OCI-LY1 (cell line): ENCODE measurements around the gene CYB561A3.

Experiments
- H2AFZ ChIP-seq: fragments of 200-600 bp; sonication (generic), shearing (Covaris generic); 2 replicates; pipeline ENCODE4 v1.6.0; 2014; ENCODE audit warnings: antibody characterized with exemption, mild to moderate bottlenecking, low read length
- H3F3A ChIP-seq: fragments of 200-600 bp; sonication (generic), shearing (Covaris generic); 2 replicates; pipeline ENCODE4 v1.6.0; 2014; ENCODE audit warnings: mild to moderate bottlenecking, antibody characterized with exemption, low read length, moderate library complexity; ENCODE audit not compliant: insufficient read depth
- H3K27ac ChIP-seq: fragments of 200-600 bp; sonication (generic); 2 replicates; pipeline ENCODE4 v1.5.1; 2014; ENCODE audit warnings: low read length, mixed run types, mild to moderate bottlenecking, low read depth; ENCODE audit not compliant: poor library complexity, severe bottlenecking
- H3K27me3 ChIP-seq: fragments of 200-600 bp; sonication (generic); 2 replicates; pipeline ENCODE4 v1.6.0; 2014; ENCODE audit warnings: antibody characterized with exemption, mild to moderate bottlenecking, low read length, moderate library complexity; ENCODE audit not compliant: insufficient read depth
- H3K36me3 ChIP-seq: fragments of 200-600 bp; sonication (generic); 2 replicates; pipeline ENCODE4 v1.6.1; 2014; ENCODE audit warnings: mild to moderate bottlenecking, antibody characterized with exemption, low read length, moderate library complexity, mixed read lengths; ENCODE audit not compliant: insufficient read depth
- H3K4me1 ChIP-seq: fragments of 200-600 bp; sonication (generic); 2 replicates; pipeline ENCODE4 v1.5.1; 2014; ENCODE audit warnings: mild to moderate bottlenecking, low read length, moderate library complexity; ENCODE audit not compliant: insufficient read depth, severe bottlenecking
- H3K4me2 ChIP-seq: fragments of 200-600 bp; sonication (generic), shearing (Covaris generic); 2 replicates; pipeline ENCODE4 v1.6.1; 2014; ENCODE audit warnings: low read length
- H3K4me3 ChIP-seq: fragments of 200-600 bp; sonication (generic); 2 replicates; pipeline ENCODE4 v1.5.1; 2014; ENCODE audit warnings: low read length, low read depth, mild to moderate bottlenecking, mixed read lengths; ENCODE audit not compliant: poor library complexity, severe bottlenecking
- H3K79me2 ChIP-seq: fragments of 200-600 bp; shearing (Covaris generic); 2 replicates; pipeline ENCODE4 v1.6.1; 2016; ENCODE audit warnings: mixed run types, low read length, mixed read lengths; ENCODE audit not compliant: insufficient read depth
- H3K9ac ChIP-seq: fragments of 200-600 bp; sonication (generic), shearing (Covaris generic); 2 replicates; pipeline ENCODE4 v1.6.1; 2014; ENCODE audit warnings: mild to moderate bottlenecking, low read length, mixed read lengths
- H3K9me2 ChIP-seq: fragments of 200-600 bp; sonication (generic), shearing (Covaris generic); 2 replicates; pipeline ENCODE4 v1.6.1; 2014; ENCODE audit warnings: low read depth, mild to moderate bottlenecking, low read length, mixed read lengths
- H3K9me3 ChIP-seq: fragments of 200-600 bp; shearing (Covaris generic); 2 replicates; pipeline ENCODE4 v1.6.1; 2014; ENCODE audit warnings: low read length, mixed read lengths
- H4K20me1 ChIP-seq: fragments of 200-600 bp; sonication (generic), shearing (Covaris generic); 2 replicates; pipeline ENCODE4 v1.6.0; 2016; ENCODE audit warnings: mild to moderate bottlenecking, low read length; ENCODE audit not compliant: insufficient read depth
- CTCF ChIP-seq: fragments of 200-600 bp; sonication (generic), shearing (Covaris generic); IDR thresholded peaks from 2 replicates; pipeline ENCODE4 v1.5.1; 2017; ENCODE audit warnings: mild to moderate bottlenecking, antibody characterized with exemption, low read length, moderate library complexity, mixed read lengths
- EZH2 ChIP-seq: fragments of 200-600 bp; sonication (generic), shearing (Covaris generic); IDR thresholded peaks from 2 replicates; pipeline ENCODE4 v1.8.0; 2017; ENCODE audit warnings: borderline replicate concordance, mixed run types, mild to moderate bottlenecking, antibody characterized with exemption, low read length, moderate library complexity, mixed read lengths

The CYB561A3 gene

DNA sequence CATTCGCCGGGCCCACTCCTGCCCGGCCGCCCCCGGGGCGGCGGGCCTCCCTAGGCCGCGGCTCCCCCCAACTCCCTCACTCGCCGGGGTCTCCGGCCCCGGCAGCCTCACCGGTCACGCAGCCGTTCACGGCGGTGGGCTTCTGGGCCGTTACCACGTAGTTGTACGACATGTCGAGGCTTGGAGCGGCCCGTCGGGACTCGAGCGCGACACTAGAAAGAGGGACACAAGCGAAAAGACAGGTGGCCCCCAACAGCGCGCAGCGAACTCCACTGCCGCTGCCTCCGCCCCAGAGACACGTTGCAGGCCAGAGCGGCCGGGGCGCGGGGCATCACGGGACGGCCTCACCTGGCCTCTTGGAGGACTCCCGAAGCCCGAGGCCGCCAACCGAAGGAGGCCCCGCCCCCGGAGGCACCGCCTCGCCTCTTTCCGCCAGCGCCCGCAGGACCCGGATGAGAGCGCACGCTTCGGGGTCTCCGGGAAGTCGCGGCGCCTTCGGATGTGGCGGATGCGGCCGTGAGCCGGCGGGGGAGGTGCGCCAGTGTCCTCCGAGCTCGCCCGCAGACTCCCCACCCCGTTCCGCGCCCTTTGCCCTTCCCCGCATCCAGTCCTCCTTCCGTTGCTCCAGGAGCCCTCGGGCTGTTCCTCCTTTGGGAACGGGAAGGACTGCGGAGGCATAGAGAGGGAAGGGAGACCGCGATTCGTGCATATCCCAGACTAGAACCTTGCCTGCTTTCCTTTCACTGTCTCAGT lies 28.7 kb downstream of the CYB561A3 start, which contains the start of the genes DDB1 and TKFC:
Gene DDB1, minus strand, starts transcription at position 309 of the 753 bp plus-strand sequence. Its CDS starts 137 bp downstream, at position 172.
Gene TKFC, plus strand, starts transcription at position 432 of the 753 bp plus-strand sequence. CDS start 1,501 bp downstream, outside the sequence.
- peak within 1 kb of the TSS; percentile 95 for H3K4me3 ChIP-seq
- peak within 1 kb of the TSS; percentile 90 for H3K27ac ChIP-seq
- H3F3A ChIP-seq = no peaks in the 10 kb centered on the region
- H3K36me3 ChIP-seq = peaks cover 30% of the 10 kb centered on the region; the same call in 1 of the 2 replicates
- H3K9me2 ChIP-seq = no peaks in the 10 kb centered on the region
- H3K79me2 ChIP-seq = peaks cover 45% of the 10 kb centered on the region
- H2AFZ ChIP-seq = no peak within 1 kb of the TSS
- no peaks in the 10 kb centered on the region for H4K20me1 ChIP-seq
- peak within 1 kb of the TSS; percentile 100 for H3K9ac ChIP-seq
- no peak for TF ChIP-seq EZH2
- TF ChIP-seq CTCF = no peak
- H3K4me2 ChIP-seq = peak within 1 kb of the TSS; percentile 99
- peaks cover 54% of the 10 kb centered on the region for H3K4me1 ChIP-seq
- H3K9me3 ChIP-seq = no peaks in the 10 kb centered on the region
- no peaks in the 10 kb centered on the region for H3K27me3 ChIP-seq

- Histone ChIP-seq H3K79me2 (peaks cover 45% of the 10 kb centered on the region), H3K9me3 (no peaks in the 10 kb centered on the region), H3K4me3 (peak overlapping the region; percentile 95), H4K20me1 (no peaks in the 10 kb centered on the region), H2AFZ (no peak overlapping the region), H3K4me2 (peak overlapping the region; percentile 99), H3K27me3 (no peaks in the 10 kb centered on the region), H3K9me2 (no peaks in the 10 kb centered on the region), H3K27ac (peak overlapping the region; percentile 16), H3F3A (no peaks in the 10 kb centered on the region), H3K36me3 (peaks cover 37% of the 10 kb centered on the region; the same call in 1 of the 2 replicates), H3K9ac (peak overlapping the region; percentile 100), H3K4me1 (peaks cover 54% of the 10 kb centered on the region)
- TF ChIP-seq CTCF (no peak), EZH2 (no peak)
Observed at GRCh38 chr11:61332281-61332796, 29.3 kb downstream of the CYB561A3 start.

DNA sequence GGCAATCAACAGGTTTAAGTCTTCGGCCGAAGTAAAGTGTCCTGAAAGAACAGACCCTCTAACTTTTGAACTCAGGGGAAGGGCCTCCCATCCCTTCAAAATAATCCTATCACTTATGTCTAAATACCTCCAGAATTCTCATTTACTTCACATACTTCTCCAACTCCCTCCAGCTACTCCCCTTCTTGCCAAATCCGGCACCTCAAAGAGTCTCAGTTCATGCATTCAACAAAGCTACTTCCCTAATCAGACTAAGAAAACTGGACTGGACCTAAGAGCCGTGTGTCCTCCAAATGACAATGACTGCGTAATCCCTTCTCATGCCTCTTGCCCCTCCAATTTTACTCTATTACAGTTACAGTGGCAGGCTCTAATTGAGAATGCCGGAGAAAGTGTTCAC lies 30.0 kb downstream of the CYB561A3 start:
- Histone ChIP-seq H3K9me2 (no peaks in the 10 kb centered on the region), H3K4me2 (peak overlapping the region; percentile 99), H3K79me2 (peaks cover 45% of the 10 kb centered on the region), H4K20me1 (no peaks in the 10 kb centered on the region), H3K4me3 (peak overlapping the region; percentile 95), H3K9me3 (no peaks in the 10 kb centered on the region), H3K9ac (peak overlapping the region; percentile 100), H3K4me1 (peaks cover 52% of the 10 kb centered on the region), H2AFZ (no peak overlapping the region), H3F3A (no peaks in the 10 kb centered on the region), H3K27me3 (no peaks in the 10 kb centered on the region), H3K27ac (no peak overlapping the region), H3K36me3 (peaks cover 44% of the 10 kb centered on the region; the same call in 1 of the 2 replicates)
- no peak for TF ChIP-seq EZH2
- no peak for TF ChIP-seq CTCF
